GM12875 (cell line): ENCODE measurements around the gene IL18RAP.

Source experiments
- H3K4me3 ChIP-seq: one replicate; pipeline ENCODE4 v1.5.1; 2011; ENCODE audit warnings: low read depth, low read length, control low read depth
- TF ChIP-seq, protein P1 (sequence below): IDR thresholded peaks from 2 replicates; pipeline ENCODE4 v1.5.1; 2011; ENCODE audit warnings: low read depth, mild to moderate bottlenecking, control low read depth, inconsistent platforms, low read length, moderate library complexity, borderline replicate concordance; ENCODE audit not compliant: insufficient read depth

IL18RAP gene

GRCh38 chr2:102421890-102422759, 835 bp upstream of the IL18RAP start:
- H3K4me3 ChIP-seq = no peak overlapping the region
- TF ChIP-seq, protein P1, sequence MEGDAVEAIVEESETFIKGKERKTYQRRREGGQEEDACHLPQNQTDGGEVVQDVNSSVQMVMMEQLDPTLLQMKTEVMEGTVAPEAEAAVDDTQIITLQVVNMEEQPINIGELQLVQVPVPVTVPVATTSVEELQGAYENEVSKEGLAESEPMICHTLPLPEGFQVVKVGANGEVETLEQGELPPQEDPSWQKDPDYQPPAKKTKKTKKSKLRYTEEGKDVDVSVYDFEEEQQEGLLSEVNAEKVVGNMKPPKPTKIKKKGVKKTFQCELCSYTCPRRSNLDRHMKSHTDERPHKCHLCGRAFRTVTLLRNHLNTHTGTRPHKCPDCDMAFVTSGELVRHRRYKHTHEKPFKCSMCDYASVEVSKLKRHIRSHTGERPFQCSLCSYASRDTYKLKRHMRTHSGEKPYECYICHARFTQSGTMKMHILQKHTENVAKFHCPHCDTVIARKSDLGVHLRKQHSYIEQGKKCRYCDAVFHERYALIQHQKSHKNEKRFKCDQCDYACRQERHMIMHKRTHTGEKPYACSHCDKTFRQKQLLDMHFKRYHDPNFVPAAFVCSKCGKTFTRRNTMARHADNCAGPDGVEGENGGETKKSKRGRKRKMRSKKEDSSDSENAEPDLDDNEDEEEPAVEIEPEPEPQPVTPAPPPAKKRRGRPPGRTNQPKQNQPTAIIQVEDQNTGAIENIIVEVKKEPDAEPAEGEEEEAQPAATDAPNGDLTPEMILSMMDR = no peak

DNA sequence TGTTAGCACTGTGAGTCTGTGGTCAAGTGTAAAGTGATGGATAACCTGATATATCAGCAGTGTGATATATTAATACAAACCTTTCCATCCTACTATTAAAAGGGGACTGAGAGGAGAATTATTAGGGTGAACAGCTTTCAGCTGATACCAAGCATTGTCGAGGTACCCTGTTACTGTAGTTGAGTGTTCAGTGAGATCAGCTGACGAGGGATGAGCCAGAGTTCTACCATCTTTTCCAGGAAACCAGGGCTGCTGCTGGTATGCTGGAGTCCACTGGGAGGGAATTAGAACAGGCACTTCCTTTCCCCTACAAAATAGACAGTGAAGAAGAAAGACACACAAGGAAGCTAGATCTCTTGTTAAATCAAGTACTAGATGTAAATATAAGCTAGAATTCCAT, 408 bp downstream of the IL18RAP start:
- no peak overlapping the region for H3K4me3 ChIP-seq
- TF ChIP-seq, protein P1 = no peak

- H3K4me3 ChIP-seq = no peak overlapping the region
- TF ChIP-seq, protein P1 = no peak
These were observed 1.8 kb downstream of the IL18RAP start for GRCh38 chr2:102424754-102425153.

DNA sequence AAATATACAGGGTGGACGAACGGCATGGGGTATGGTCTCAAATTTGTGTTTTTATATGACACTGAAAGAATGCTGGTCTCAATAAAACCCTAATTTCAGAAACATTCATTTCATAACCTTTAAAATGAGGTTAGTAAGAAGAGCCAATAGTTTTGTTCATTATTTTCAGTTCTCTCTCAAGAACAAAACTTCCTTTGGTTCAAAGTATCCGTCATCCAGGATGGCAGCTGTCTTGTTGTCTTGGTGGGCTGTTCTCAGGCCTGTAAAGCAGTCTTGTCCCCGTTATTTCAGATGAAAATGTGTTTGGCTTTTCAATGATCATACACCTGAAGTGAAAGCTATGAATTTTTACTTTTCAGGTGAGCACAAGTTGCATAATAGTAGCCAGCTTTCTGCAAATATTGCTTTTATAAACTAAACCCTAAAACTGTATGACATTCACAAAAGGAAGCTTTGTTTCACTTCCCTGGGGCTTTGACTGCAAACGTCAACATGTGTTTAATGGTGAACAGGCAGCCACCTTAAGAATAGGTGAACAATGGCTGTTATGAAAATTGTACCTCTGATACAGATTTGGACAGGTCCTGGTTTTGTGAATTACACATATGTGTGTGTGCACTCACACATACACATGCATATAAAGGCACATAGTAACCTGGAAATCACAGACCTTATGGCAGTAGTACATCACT, 2.6 kb downstream of the IL18RAP start:
- H3K4me3 ChIP-seq = no peak overlapping the region
- TF ChIP-seq, protein P1 = no peak

GRCh38 chr2:102427249-102427648, 4.3 kb downstream of the IL18RAP start:
- TF ChIP-seq, protein P1 = no peak
- H3K4me3 ChIP-seq = no peak overlapping the region

DNA sequence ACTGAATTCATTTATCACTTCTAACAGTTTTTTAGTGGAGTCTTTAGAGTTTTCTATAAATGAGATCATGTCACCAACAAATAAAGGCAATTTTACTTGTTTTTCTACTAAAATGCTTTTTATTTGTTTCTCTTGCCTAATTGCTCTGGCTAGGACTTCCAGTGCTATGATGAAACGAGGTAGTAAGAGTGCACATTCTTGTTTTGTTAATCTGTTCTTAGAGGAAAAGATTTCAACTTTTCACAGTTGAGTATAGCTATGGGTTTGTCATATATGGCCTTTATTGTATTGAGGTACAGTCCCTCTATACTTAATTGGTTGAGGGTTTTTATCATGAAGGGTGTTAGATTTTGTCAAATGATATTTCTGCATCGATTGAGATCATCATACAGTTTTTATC, 5.6 kb downstream of the IL18RAP start:
- H3K4me3 ChIP-seq = no peak overlapping the region

More for the DNA sequence above, 5.6 kb downstream of the IL18RAP start:
- TF ChIP-seq, protein P1 = no peak
